Left ventricle myocardium superior (tissue), 1 donor: Measurements from ENCODE around the gene BRF1. TPM values are rescaled to one million over a fixed set of nuclear protein-coding genes. Genes with fewer than 3 reads are reported as not detected.

ENCODE experiments used
- total RNA-seq: library from RNA; stranded (reverse); fragmentation: NEBNext Ultra II Directional; extraction: Animal tissue kit (Norgen Biotek cat#: 25700); gene quantifications from one replicate; pipeline ENCODE4 v1.2.1, GENCODE V29; 2021
- donor health status: DM: no; HTN: yes; CAD: no; lungs with severe emphysema.

BRF1 gene
- total RNA-seq, 1 donor from 2014 or later: 20.3 TPM

Other genes starting within 250 kb of the BRF1 start
- 1.3 TPM for gene GPR132, start 235.6 kb downstream of the BRF1 start, total RNA-seq
- 33.6 TPM for gene JAG2, start 132.2 kb downstream of the BRF1 start, total RNA-seq
- gene NUDT14, start 119.7 kb downstream of the BRF1 start, total RNA-seq: 34.7 TPM
- gene BTBD6, start 52.5 kb downstream of the BRF1 start, total RNA-seq: 51.6 TPM
- gene PACS2, start 13.7 kb upstream of the BRF1 start, total RNA-seq: 76.2 TPM
- gene TEX22, start 97.5 kb upstream of the BRF1 start, total RNA-seq: 1.6 TPM
- 201 TPM for gene MTA1, start 118.8 kb upstream of the BRF1 start, total RNA-seq
- gene CRIP2, start 173.8 kb upstream of the BRF1 start, total RNA-seq: 1,036 TPM
- gene CRIP1, start 185.9 kb upstream of the BRF1 start, total RNA-seq: 59.4 TPM
- gene TEDC1, start 190.2 kb upstream of the BRF1 start, total RNA-seq: 5.1 TPM
- gene TMEM121, start 225.6 kb upstream of the BRF1 start, total RNA-seq: 4.0 TPM